GM19328 (cell line): ENCODE measurements around the gene PITHD1.
"Not testable (repeated sequence)": the region's sequence is repeated elsewhere in the genome, so short reads cannot be mapped to it uniquely, and the experiment has no call there.

Experiments used
- ATAC-seq: cut with Tn5 transposase; IDR thresholded peaks from one replicate; pipeline ENCODE4 v1.9.1; 2021; ENCODE audit warnings: mild to moderate bottlenecking, moderate library complexity; ENCODE audit not compliant: unreplicated experiment

PITHD1 gene

DNA sequence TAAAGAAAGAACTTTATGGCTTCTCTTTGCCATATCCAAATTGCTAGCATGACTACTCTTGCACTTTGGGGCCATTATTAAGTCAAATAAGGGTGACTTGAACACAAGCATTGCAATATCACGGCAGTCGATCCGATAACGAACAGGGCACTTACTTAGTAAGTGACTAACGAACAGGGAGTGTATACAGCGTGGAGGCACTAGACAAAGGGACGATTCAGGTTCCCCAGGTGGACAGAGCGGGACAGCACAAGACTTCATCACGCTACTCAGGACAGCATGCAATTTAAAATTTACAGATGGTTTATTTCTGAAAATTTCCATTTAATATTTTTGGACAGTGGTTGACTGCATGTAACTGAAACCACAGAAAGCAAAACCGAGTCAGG, 5.4 kb upstream of the PITHD1 start:
- ATAC-seq: no peak

- ATAC-seq: no peak
These were observed 3.9 kb upstream of the PITHD1 start for GRCh38 chr1:23774174-23774880.

GRCh38 chr1:23776217-23776616, 2.0 kb upstream of the PITHD1 start:
- no peak for ATAC-seq

- ATAC-seq: no peak
These were observed 1.7 kb downstream of the PITHD1 start for GRCh38 chr1:23779826-23780371.

GRCh38 chr1:23783141-23783540, 4.9 kb downstream of the PITHD1 start:
- ATAC-seq: not testable (repeated sequence)

DNA sequence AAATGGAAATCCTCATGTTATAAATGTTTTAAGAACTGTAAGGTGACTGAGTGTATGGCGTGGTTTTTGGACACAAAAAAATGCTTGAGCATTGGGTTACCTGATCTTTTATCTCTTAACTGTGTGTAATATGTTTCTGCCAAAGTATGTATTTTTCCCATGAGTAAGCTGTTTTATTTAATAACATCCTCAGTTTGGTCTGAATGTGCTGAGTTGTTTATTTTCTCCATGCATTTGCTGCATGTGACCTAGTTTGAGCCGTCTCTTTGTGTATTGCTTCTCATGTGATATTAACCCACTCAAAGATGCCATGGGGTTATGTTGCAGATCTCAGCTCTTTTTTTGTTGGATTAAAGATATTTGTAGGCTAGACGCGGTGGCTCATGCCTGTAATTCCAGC, 6.6 kb downstream of the PITHD1 start:
- no peak for ATAC-seq

DNA sequence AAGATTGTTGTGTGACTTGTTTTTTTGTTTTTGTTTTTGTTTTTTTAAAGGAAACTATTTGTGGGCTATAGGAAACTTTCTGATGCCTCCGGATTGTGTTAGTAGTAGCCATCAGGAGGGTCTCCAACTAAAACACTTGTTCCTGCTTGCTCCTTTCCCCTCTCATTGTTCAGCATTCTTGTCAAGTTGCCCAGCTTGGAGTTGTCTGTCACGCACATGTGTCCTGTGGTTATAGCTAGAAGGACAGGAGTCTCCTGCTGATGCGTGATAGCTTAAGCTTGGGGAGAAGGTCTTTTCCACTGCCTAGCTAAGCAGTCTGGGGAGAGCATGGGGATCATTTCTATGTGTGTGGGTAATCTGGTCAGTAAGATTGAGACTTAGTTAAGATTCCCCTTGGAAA, 9.5 kb downstream of the PITHD1 start:
- ATAC-seq: no peak

DNA sequence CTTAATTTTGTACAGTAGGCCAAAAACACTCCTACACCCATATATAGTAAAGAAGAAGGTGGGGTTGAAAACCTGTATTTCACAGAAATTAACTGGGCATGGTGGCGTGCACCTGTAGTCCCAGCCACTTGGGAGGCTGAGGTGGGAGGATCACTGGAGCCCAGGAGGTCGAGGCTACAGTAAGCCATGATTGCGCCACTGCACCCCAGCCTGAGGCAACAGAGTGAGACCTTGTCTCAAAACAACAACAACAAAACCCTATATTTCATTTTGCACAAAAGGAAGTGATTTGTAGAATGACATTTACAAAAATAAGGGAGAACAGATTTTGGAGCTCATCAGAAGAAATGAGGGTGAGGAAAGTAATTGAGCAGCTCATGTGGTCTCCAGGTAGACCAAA, 10.5 kb downstream of the PITHD1 start:
- ATAC-seq: no peak

- peak; percentile 71 for ATAC-seq
These were observed 12.7 kb downstream of the PITHD1 start, which contains the start of gene LYPLA2 for GRCh38 chr1:23790696-23791515. Gene LYPLA2, plus strand, starts transcription at chr1:23791145. Its CDS starts 1,538 bp downstream, at chr1:23792683.

DNA sequence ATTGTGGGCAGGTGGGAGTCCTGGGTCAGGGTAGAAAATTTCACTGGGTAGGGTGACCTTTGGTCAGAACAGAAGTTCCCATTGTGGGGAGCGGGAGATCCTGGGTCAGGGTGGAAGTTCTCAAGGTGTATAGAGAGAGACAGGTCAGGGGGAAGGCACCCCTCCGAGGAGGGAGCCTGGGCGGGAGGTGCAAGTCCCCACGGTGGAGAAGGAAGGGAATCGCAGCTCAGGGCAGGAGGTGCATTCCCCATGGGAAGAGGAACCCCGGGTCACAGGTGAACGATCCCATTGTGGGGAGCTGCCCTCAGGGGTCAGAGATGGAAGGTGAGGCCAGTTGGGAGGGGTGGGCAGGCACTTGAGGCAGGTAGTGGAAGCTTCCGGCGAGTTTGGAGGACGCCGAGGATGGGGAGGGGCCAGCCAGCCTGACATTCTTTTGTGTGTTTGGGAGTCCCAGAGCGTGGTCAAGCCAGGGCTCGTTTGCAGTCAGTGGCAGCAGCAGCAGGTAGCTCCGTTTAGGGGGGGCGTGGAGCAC, 13.4 kb downstream of the PITHD1 start:
- ATAC-seq: no peak

GRCh38 chr1:23792151-23792945, 14.1 kb downstream of the PITHD1 start:
- no peak for ATAC-seq

DNA sequence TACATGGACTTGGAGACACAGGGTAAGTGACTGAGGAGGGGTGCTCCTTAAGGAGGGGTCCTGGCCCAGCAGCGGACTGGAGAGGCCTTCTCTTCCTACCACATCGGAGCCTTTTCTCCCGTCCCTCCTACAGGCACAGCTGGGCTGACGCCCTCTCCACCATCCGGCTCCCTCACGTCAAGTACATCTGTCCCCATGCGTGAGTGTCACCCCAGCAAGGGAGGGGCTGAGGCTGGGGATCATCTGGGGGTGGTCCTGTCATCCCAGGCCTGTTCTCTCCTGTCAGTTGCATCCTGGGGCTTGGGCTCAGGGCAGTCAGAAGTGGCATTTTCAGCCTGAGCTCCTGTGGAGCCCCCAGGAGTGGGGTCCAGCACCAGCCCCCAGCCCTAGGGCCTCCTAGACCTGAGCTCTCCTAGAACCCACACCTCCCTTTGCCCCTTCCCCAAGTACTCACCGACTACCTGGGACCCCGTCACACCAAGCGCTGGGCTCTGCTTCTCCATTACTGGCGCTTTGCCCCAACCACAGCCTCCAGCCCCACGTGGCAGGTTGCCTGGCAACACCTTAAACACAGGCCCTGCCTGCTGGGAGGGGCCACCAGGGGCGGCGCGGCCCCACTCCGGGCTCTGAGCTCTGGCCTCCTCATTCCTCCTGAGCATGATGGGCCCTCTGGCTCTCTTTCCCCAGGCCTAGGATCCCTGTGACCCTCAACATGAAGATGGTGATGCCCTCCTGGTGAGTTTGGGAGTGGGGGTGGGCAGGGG, 15.0 kb downstream of the PITHD1 start:
- ATAC-seq: no peak

DNA sequence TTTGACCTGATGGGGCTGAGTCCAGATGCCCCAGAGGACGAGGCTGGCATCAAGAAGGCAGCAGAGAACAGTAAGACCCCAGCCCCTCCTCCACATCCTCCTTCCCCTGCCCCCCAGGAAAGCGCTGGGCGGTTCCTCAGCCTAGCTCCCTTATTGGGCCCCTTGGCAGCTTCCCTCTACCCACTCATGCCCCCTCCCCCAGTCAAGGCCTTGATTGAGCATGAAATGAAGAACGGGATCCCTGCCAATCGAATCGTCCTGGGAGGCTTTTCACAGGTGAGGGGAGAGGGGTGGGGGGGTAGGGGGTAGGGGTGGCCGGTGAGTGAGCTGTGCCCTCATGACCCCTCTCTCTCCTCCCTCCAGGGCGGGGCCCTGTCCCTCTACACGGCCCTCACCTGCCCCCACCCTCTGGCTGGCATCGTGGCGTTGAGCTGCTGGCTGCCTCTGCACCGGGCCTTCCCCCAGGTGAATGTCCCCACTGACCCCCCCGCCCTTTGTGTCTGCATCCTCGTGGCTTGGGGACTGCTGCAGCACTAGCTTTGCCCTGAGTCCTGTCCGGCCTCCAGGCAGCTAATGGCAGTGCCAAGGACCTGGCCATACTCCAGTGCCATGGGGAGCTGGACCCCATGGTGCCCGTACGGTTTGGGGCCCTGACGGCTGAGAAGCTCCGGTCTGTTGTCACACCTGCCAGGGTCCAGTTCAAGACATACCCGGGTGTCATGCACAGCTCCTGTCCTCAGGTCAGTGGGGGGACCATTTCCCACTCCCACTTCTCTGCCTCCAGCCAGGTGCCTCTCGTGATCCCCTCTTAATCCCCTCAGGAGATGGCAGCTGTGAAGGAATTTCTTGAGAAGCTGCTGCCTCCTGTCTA, 15.9 kb downstream of the PITHD1 start:
- no peak for ATAC-seq

DNA sequence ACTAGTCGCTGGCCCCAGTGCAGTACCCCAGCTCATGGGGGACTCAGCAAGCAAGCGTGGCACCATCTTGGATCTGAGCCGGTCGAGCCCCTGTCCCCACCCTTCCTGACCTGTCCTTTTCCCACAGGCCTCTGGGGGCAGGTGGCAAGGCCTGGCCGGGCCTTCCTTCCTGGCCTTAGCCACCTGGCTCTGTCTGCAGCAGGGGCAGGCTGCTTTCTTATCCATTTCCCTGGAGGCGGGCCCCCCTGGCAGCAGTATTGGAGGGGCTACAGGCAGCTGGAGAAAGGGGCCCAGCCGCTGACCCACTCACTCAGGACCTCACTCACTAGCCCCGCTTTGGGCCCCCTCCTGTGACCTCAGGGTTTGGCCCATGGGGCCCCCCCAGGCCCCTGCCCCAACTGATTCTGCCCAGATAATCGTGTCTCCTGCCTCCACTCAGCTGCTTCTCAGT, 16.5 kb downstream of the PITHD1 start:
- not testable (repeated sequence) for ATAC-seq

GRCh38 chr1:23795676-23796465, 17.7 kb downstream of the PITHD1 start:
- ATAC-seq: no peak

DNA sequence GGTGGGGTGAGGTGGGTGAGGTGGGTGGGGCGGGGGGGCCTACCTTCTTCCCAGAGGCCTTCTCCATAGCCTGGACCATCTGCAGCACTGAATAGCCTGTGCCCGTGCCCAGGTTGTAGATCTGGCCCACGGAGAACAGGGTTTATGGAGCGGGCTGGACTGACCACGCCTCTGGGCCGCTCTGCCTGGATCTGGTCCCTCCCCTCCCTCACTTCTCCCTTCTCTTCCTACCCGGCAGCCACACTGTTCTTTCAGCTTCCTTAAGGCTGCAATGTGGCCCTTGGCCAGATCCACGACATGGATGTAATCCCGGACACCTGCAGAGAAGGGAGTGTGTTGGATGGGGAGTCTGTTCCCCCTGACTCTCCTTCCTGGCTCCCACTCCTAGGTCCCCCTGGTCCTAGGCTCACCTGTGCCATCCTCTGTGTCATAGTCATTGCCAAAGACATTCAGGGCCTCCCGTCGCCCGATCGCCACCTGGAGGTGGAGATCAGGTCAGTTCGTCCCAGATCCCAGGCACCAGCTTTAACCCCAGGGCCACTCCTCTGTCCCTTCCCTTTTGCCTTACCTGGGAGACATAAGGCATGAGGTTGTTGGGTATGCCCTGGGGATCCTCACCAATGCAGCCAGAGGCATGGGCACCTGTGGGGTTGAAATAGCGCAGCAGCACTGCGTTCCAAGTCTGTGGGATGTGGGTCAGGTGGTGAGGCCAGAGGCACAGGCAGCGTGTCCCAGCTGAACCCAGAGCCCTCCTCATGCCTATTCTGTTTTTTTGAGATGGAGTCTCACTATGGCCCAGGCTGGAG, 18.5 kb downstream of the PITHD1 start:
- ATAC-seq: no peak
